ENCODE data around the gene LMAN2L.

- TF ChIP-seq YY1 (IDR thresholded peaks at IDR 0.05; ENCODE audit: insufficient read depth, insufficient read length) (no peak), ZNF274 (IDR thresholded peaks at IDR 0.05; ENCODE audit: low read depth, low read length) (no peak)
These were observed 37.6 kb downstream of the LMAN2L start for GRCh38 chr2:96702098-96702785.
